AG09309 (cell line): ENCODE results near the gene SH3GLB1.

Experiments
- DNase-seq: peaks from one replicate; pipeline ENCODE4 v3.0.0-alpha.2; 2010; ENCODE audit warnings: low read depth
- H3K4me3 ChIP-seq: 2 replicates; pipeline ENCODE4 v1.5.1; 2011; ENCODE audit warnings: mild to moderate bottlenecking, low read depth, low read length, moderate library complexity; ENCODE audit not compliant: control insufficient read depth
- TF ChIP-seq, protein P1 (sequence below): IDR thresholded peaks from 2 replicates; pipeline ENCODE4 v1.5.1; 2011; ENCODE audit warnings: mild to moderate bottlenecking, low read depth, low read length, inconsistent platforms; ENCODE audit not compliant: insufficient read depth, control insufficient read depth; ENCODE audit errors: missing control alignments

SH3GLB1 gene

DNA sequence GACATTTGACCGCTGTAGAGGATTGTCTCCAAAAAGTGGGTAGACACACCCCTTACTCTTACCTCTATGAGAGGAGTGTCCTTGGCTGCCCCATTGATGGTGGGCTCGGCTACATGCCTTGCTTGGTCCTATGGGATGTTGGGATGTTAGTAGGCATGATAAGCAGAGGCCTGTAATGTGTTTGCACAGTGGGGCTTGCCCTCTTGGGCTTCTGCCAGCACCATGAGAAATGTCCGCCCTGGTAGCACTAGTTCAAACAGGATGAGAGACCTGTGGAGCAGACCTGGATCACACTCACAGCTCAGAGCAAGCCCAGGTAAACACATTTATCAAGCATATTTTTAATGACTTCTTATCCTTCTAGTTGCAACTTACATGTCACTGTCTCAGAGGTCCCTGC is 54.2 kb downstream of the SH3GLB1 start:
- no peak overlapping the region for H3K4me3 ChIP-seq
- no peak for DNase-seq
- TF ChIP-seq, protein P1, sequence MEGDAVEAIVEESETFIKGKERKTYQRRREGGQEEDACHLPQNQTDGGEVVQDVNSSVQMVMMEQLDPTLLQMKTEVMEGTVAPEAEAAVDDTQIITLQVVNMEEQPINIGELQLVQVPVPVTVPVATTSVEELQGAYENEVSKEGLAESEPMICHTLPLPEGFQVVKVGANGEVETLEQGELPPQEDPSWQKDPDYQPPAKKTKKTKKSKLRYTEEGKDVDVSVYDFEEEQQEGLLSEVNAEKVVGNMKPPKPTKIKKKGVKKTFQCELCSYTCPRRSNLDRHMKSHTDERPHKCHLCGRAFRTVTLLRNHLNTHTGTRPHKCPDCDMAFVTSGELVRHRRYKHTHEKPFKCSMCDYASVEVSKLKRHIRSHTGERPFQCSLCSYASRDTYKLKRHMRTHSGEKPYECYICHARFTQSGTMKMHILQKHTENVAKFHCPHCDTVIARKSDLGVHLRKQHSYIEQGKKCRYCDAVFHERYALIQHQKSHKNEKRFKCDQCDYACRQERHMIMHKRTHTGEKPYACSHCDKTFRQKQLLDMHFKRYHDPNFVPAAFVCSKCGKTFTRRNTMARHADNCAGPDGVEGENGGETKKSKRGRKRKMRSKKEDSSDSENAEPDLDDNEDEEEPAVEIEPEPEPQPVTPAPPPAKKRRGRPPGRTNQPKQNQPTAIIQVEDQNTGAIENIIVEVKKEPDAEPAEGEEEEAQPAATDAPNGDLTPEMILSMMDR: no peak

DNA sequence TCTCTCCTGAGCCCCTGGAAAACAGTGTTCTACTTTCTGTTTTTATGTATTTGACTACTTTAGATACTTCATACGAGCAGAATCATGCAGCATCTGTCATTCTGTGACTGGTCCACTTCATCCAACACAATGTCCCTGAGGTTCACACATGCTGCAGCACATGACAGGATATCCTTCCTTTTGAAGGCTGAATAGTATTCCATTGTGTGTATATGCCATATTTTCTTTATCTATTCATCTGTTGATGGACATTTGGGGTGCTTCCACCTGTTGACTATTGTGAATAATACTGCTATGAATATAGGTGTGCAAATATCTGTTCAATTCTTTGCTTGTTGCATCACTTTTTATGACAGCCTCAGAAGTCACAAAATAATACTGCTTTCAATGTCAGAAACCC is 55.8 kb downstream of the SH3GLB1 start:
- no peak overlapping the region for H3K4me3 ChIP-seq
- TF ChIP-seq, protein P1: no peak
- DNase-seq: no peak

DNA sequence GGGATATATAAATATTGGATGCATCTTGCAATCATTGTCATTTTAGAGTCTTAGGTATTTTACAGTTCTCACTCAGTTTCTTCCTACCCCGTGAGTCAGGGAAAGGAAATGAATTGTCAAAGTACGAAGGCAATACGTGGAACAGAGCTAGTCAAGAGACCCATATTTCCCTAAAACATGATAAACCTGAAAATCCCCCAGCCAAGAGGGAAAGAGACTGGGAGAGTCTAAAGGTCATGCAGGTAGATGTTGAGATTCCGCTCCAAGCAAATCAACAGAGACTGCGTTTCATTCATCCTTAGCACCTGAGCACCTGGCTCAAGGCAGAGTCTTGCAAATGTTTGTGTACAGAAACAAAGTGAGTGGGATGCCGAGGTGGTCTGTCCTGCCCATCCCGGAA is 58.0 kb downstream of the SH3GLB1 start:
- TF ChIP-seq, protein P1: no peak
- no peak for DNase-seq
- no peak overlapping the region for H3K4me3 ChIP-seq

DNA sequence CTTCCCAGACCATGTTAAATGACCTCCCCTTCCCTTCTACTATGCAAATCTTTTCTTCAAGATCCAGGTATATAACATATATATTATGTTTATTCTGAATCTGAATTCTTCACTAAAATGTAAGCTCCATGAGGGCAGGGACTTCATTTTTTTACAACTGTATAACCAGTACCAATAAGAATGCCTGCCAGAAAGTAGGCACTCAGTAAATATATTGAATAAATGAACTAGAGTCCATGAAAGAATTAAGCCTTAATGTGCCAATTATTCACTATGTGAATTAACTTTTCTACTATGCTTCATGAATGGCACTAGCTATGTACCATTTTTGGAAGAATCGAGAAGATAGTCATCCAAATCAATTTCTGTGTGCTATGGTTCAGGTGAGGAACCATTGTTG is 60.1 kb downstream of the SH3GLB1 start:
- no peak overlapping the region for H3K4me3 ChIP-seq
- TF ChIP-seq, protein P1: no peak
- no peak for DNase-seq

DNA sequence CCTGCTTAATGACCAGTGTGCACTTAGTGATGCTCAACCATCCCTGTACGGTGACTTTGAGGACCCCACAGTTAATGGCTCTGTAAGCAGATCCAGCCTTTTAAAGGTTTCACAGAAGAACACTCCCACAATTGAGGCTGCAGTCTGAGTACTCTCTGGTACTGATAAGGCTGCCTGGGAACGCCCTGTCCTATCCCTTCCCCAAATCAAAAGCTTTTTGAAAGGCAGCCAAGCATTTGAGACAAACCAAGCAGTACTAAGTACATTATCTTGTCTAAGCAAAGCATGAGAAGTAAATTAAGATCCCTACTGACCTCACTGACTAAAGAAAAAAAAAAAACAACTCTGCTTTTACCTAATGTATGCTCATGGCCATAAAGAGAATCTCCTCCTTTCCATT is 60.7 kb downstream of the SH3GLB1 start:
- TF ChIP-seq, protein P1: no peak
- H3K4me3 ChIP-seq: no peak overlapping the region
- no peak for DNase-seq

DNA sequence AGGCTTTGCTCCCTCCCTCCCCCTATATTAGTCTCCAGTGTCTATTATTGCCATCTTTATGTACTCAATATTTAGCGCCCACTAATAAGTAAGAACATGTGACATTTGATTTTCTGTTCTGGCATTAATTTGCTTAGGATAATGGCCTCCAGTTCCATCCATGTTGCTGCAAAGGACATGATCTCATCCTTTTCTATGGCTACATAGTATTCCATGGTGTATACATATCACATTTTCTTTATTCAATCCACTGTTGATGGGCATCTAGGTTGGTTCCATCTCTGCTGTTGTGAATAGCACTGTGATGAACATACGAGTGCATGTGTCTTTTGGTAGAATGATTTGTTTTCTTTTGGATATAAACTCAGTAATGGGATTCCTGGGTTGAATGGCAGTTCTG is 61.3 kb downstream of the SH3GLB1 start:
- TF ChIP-seq, protein P1: no peak
- no peak for DNase-seq
- H3K4me3 ChIP-seq: no peak overlapping the region

DNA sequence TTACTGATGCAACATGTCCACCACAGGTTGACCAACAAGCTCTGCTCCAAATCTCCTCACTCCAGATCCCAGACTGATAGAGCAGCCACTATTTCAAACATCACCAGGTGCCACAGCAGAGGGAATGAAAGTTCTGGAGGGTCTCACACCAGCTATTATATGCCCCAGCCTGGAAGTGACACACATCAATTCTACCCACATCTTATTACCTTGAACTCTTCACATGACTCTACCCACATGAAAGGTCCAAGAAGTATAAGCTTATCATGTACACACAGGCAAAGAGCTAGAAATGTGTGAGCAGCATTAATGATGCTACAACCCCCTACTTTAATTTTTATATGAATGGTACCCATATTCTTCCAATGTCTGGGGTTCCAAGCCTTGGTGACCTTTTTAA is 64.2 kb downstream of the SH3GLB1 start:
- TF ChIP-seq, protein P1: no peak
- no peak for DNase-seq
- H3K4me3 ChIP-seq: no peak overlapping the region
